ENCODE results near the gene HNRNPR. TPM values are rescaled to one million over a fixed set of nuclear protein-coding genes. Genes with fewer than 3 reads are reported as not detected.
"Not testable (repeated sequence)": the region's sequence is repeated elsewhere in the genome, so short reads cannot be mapped to it uniquely, and the experiment has no call there.

Gene HNRNPR
- total and polyA plus RNA-seq, 7 donors = 59.3 to 89.2 (median 65.7) TPM

DNA sequence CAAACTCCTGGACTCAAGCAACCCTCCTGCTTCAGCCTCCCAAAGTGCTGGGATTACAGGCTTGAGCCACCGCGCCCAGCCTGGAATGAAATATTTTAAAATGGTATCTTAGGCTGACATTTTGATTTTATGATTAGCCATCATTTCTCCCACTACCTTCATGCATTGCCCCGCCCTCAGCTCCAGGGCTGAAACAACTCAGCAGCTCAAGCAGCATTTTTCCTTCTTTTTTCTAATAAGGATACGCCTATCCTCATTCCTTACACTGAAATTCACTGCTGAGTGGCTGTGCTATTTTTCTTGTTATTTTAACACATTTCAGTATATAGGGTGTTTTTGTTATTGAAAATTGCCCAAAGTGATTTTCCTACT, 70.0 kb downstream of the HNRNPR start:
- no peaks in the 10 kb centered on the region for H3K36me3 ChIP-seq
- H3K4me3 ChIP-seq = no peak overlapping the region
- intact Hi-C loops (cut with DNase I) = loop anchor here (10.0 kb wide), 1 partner anchor 179 kb away; no protein-coding TSS in a partner anchor
- H3K4me1 ChIP-seq = no peaks in the 10 kb centered on the region
- H3K27ac ChIP-seq = no peak overlapping the region
- H3K27me3 ChIP-seq = peaks cover 0 to 42% (median 6%) of the 10 kb centered on the region in 3 donors
- H3K9me3 ChIP-seq = no peaks in the 10 kb centered on the region
- TF ChIP-seq EP300 (IDR thresholded peaks at IDR 0.05) (no peak), POLR2AphosphoS5 (IDR thresholded peaks at IDR 0.05) (no peak), POLR2A (IDR thresholded peaks at IDR 0.05) (no peak)
- TF ChIP-seq, protein P1, sequence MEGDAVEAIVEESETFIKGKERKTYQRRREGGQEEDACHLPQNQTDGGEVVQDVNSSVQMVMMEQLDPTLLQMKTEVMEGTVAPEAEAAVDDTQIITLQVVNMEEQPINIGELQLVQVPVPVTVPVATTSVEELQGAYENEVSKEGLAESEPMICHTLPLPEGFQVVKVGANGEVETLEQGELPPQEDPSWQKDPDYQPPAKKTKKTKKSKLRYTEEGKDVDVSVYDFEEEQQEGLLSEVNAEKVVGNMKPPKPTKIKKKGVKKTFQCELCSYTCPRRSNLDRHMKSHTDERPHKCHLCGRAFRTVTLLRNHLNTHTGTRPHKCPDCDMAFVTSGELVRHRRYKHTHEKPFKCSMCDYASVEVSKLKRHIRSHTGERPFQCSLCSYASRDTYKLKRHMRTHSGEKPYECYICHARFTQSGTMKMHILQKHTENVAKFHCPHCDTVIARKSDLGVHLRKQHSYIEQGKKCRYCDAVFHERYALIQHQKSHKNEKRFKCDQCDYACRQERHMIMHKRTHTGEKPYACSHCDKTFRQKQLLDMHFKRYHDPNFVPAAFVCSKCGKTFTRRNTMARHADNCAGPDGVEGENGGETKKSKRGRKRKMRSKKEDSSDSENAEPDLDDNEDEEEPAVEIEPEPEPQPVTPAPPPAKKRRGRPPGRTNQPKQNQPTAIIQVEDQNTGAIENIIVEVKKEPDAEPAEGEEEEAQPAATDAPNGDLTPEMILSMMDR (IDR thresholded peaks at IDR 0.05) = no peak
- DNase-seq = no peak
- WGBS, 2 donors = 74 to 90% methylated on average over 4 of the region's 4 CpGs

DNA sequence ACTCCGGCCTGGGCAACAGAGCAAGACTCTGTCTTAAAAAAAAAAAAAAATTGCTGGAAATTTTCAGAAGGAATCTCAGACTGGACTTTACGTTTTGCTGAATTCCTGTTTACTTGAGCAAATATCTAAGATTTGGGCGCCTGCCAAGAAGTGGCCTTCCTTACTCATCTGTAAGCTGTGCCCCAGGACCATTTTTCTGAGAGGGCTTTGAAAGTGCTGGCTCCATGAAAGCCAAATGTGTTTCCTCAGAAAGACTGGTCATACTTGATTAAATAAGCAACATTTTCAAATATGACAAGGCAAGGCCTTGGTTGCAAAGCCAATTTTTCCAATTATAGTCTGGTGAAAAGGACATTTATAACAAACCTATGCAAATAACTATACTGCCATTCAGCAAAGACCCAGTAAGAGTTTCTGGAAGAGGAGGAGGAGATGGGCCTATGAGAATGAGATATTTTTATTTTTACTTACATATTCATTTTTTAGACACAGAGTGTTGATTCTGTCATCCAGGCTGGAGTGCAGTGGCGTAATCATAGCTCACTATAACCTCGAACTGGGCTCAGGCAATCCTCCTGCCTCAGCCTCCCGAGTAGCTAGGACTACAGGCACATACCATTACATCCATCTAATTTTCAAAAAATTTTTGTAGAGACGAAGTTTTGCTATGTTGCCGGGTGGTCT, 70.5 kb downstream of the HNRNPR start:
- no peak for DNase-seq
- TF ChIP-seq POLR2A (IDR thresholded peaks at IDR 0.05) (no peak), EP300 (IDR thresholded peaks at IDR 0.05) (no peak), POLR2AphosphoS5 (IDR thresholded peaks at IDR 0.05) (no peak)
- TF ChIP-seq, protein P1 (IDR thresholded peaks at IDR 0.05) = no peak
- Histone ChIP-seq H3K4me1 (no peaks in the 10 kb centered on the region), H3K4me3 (no peak overlapping the region), H3K27me3 (peaks cover 0 to 42% (median 6%) of the 10 kb centered on the region in 3 donors), H3K36me3 (no peaks in the 10 kb centered on the region), H3K27ac (no peak overlapping the region), H3K9me3 (no peaks in the 10 kb centered on the region)
- 82 to 85% methylated on average over 8 of the region's 8 CpGs for WGBS, 2 donors
- intact Hi-C loops (cut with DNase I) = loop anchor here (10.0 kb wide), 1 partner anchor 179 kb away; no protein-coding TSS in a partner anchor

DNA sequence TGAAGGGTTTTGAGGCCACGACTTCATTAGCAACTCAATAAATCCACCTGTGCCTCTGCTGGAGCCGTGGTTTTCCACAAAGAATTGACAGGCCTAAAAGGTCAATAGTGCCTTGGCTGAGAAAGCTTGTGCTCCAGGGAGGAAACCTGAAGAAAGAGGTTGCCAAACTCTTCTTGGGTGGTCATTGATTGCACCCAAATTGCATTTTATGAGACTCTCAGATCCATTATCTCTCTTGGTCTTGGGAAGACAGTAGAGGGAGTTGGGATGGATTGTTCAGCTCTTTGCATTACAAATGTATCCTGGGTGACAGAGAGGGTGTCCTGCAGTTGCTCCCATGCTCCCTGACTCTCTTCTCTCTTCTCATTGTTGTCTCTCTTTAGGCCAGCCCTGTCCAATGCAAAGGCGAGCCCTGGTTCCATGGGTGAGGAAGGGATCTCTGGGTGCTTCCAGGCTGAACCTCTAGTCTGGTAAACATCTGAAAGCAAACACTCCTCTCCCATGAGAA, 80.7 kb downstream of the HNRNPR start:
- intact Hi-C loops (cut with DNase I) = no loop called here
- no peak overlapping the region for H3K27ac ChIP-seq
- no peak for TF ChIP-seq POLR2A (IDR thresholded peaks at IDR 0.05)
- TF ChIP-seq, protein P1 (IDR thresholded peaks at IDR 0.05) = no peak
- no peak for TF ChIP-seq POLR2AphosphoS5 (IDR thresholded peaks at IDR 0.05)
- no peak for DNase-seq
- WGBS, 2 donors = 73 to 89% methylated on average over 3 of the region's 3 CpGs
- no peaks in the 10 kb centered on the region for H3K27me3 ChIP-seq
- no peaks in the 10 kb centered on the region for H3K9me3 ChIP-seq
- H3K4me1 ChIP-seq = no peaks in the 10 kb centered on the region
- H3K4me3 ChIP-seq = no peak overlapping the region
- H3K36me3 ChIP-seq = no peaks in the 10 kb centered on the region

DNA sequence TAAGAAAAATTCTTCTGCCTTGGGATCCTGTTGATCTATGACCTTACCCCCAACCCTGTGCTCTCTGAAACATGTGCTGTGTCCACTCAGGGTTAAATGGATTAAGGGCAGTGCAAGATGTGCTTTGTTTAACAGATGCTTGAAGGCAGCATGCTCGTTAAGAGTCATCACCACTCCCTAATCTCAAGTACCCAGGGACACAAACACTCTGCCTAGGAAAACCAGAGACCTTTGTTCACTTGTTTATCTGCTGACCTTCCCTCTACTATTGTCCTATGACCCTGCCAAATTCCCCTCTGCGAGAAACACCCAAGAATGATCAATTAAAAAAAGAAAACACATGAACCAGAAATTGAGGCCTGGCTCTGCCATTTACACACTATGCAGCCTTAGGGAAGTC, 86.0 kb downstream of the HNRNPR start:
- intact Hi-C loops (cut with DNase I); H3K36me3 ChIP-seq; H3K9me3 ChIP-seq; H3K27me3 ChIP-seq; H3K27ac ChIP-seq; DNase-seq; H3K4me1 ChIP-seq; H3K4me3 ChIP-seq: not testable (repeated sequence)
- 75 to 81% methylated on average over 1 of the region's 2 CpGs for WGBS, 2 donors

GRCh38 chr1:23257371-23257770, 86.7 kb downstream of the HNRNPR start:
- 94 to 96% methylated on average over 34 of the region's 34 CpGs for WGBS, 2 donors
- H3K27ac ChIP-seq; H3K4me3 ChIP-seq; H3K9me3 ChIP-seq; H3K36me3 ChIP-seq; H3K27me3 ChIP-seq; intact Hi-C loops (cut with DNase I); DNase-seq; H3K4me1 ChIP-seq: not testable (repeated sequence)

Other genes starting within 250 kb of the HNRNPR start
- 10 to 100 TPM; 13.3 to 20.9 (median 17.9) TPM for gene LUZP1, start 175.4 kb downstream of the HNRNPR start, total RNA-seq
- gene LUZP1, start 175.4 kb downstream of the HNRNPR start, polyA plus RNA-seq = 10 to 100 TPM in 2 of 3 donors, 1 to 10 TPM in 1; 6.0 to 14.0 (median 12.7) TPM
- gene HTR1D, start 126.8 kb downstream of the HNRNPR start, total RNA-seq = not detected
- gene HTR1D, start 126.8 kb downstream of the HNRNPR start, polyA plus RNA-seq = under 1 TPM in 2 of 3 donors, not detected in 1; 0.13 to 0.46 TPM
- 10 to 100 TPM; 14.5 to 41.3 (median 16.8) TPM for gene ZNF436, start 25.6 kb upstream of the HNRNPR start, total RNA-seq
- gene ZNF436, start 25.6 kb upstream of the HNRNPR start, polyA plus RNA-seq = 1 to 10 TPM; 4.2 to 7.0 (median 5.1) TPM
- 10 to 100 TPM; 26.9 to 66.2 (median 38.2) TPM for gene TCEA3, start 80.5 kb upstream of the HNRNPR start, total RNA-seq
- gene TCEA3, start 80.5 kb upstream of the HNRNPR start, polyA plus RNA-seq = 100 to 1,000 TPM in 2 of 3 donors, 10 to 100 TPM in 1; 75.6 to 222 (median 162) TPM
- 10 to 100 TPM; 22.5 to 51.0 (median 27.8) TPM for gene ASAP3, start 139.9 kb upstream of the HNRNPR start, total RNA-seq
- 10 to 100 TPM; 20.6 to 22.2 (median 21.0) TPM for gene ASAP3, start 139.9 kb upstream of the HNRNPR start, polyA plus RNA-seq
- gene E2F2, start 186.9 kb upstream of the HNRNPR start, total RNA-seq = under 1 TPM in 2 of 4 donors, not detected in 2; 0.14 to 0.28 TPM
- gene E2F2, start 186.9 kb upstream of the HNRNPR start, polyA plus RNA-seq = 10 to 100 TPM in 1 of 3 donors, 1 to 10 TPM in 2; 2.4 to 10.6 (median 6.0) TPM
- gene ID3, start 215.2 kb upstream of the HNRNPR start, total RNA-seq = 100 to 1,000 TPM in 2 of 4 donors, 10 to 100 TPM in 2; 72.1 to 144 (median 92.6) TPM
- 100 to 1,000 TPM; 114 to 232 (median 220) TPM for gene ID3, start 215.2 kb upstream of the HNRNPR start, polyA plus RNA-seq

All from sigmoid colon (tissue), 7 donors.